Measurements from ENCODE around the gene NYAP2. TPM values are rescaled to one million over a fixed set of nuclear protein-coding genes. Genes with fewer than 3 reads are reported as not detected.

NYAP2 gene
- polyA plus RNA-seq, 3 donors: not detected

- Histone ChIP-seq H3K4me3 (replicated peaks in 1 of 3; ENCODE audit: low read depth in 2 of 3, low read length in 3 of 3) (no peak overlapping the region), H3K79me2 (ENCODE audit: insufficient read depth, low read length) (no peaks in the 10 kb centered on the region), H3K9ac (ENCODE audit: insufficient read depth, low read length, poor library complexity, severe bottlenecking) (no peak overlapping the region), H3K9me3 (replicated peaks in 1 of 2; ENCODE audit: control insufficient read depth in 1 of 2, insufficient read depth in 1 of 2, low read length in 2 of 2) (no peaks in the 10 kb centered on the region), H3K4me1 (ENCODE audit: control insufficient read depth in 1 of 2, insufficient read depth in 2 of 2, low read length in 2 of 2) (no peaks in the 10 kb centered on the region), H3K36me3 (replicated peaks in 1 of 2; ENCODE audit: control insufficient read depth in 1 of 2, insufficient read depth in 2 of 2, low read length in 2 of 2) (no peaks in the 10 kb centered on the region), H4K20me1 (ENCODE audit: insufficient read depth, low read length) (no peaks in the 10 kb centered on the region), H2AFZ (ENCODE audit: insufficient read depth, low read depth, low read length, poor library complexity, severe bottlenecking) (no peak overlapping the region), H3K27ac (ENCODE audit: low read depth in 1 of 2, low read length in 2 of 2) (no peak overlapping the region), H3K27me3 (ENCODE audit: control insufficient read depth in 2 of 2, insufficient read depth in 2 of 2, low read length in 2 of 2) (no peaks in the 10 kb centered on the region), H3K4me2 (replicated peaks; ENCODE audit: extremely low read depth, low read length, poor library complexity, severe bottlenecking) (no peak overlapping the region)
- WGBS (ENCODE audit: insufficient coverage): no CpG with 5 or more reads among the region's 1 CpG
- Mint-ChIP-seq H3K27ac (no peak overlapping the region), H3K36me3 (no peaks in the 10 kb centered on the region), H3K4me3 (no peak overlapping the region), H3K4me1 (no peaks in the 10 kb centered on the region), H3K9me3 (no peaks in the 10 kb centered on the region), H3K27me3 (ENCODE audit: low read depth in 3 of 3) (peaks cover 0 to 1% (median 0%) of the 10 kb centered on the region in 3 donors)
- intact Hi-C loops (cut with micrococcal nuclease): no loop called here
- no peak for DNase-seq
- TF ChIP-seq CTCF (IDR thresholded peaks at IDR 0.05): no peak
Observed at GRCh38 chr2:225402210-225402776, 2.8 kb downstream of the NYAP2 start.

GRCh38 chr2:225411452-225411851, 11.9 kb downstream of the NYAP2 start:
- Mint-ChIP-seq H3K4me3 (no peak overlapping the region), H3K36me3 (no peaks in the 10 kb centered on the region)
- intact Hi-C loops (cut with micrococcal nuclease): no loop called here

More at GRCh38 chr2:225411452-225411851, 11.9 kb downstream of the NYAP2 start:
- Histone ChIP-seq H3K9ac (ENCODE audit: insufficient read depth, low read length, poor library complexity, severe bottlenecking) (no peak overlapping the region), H3K79me2 (ENCODE audit: insufficient read depth, low read length) (no peaks in the 10 kb centered on the region), H4K20me1 (ENCODE audit: insufficient read depth, low read length) (no peaks in the 10 kb centered on the region), H3K27me3 (ENCODE audit: control insufficient read depth in 2 of 2, insufficient read depth in 2 of 2, low read length in 2 of 2) (no peaks in the 10 kb centered on the region), H3K27ac (ENCODE audit: low read depth in 1 of 2, low read length in 2 of 2) (no peak overlapping the region), H3K36me3 (replicated peaks in 1 of 2; ENCODE audit: control insufficient read depth in 1 of 2, insufficient read depth in 2 of 2, low read length in 2 of 2) (no peaks in the 10 kb centered on the region), H2AFZ (ENCODE audit: insufficient read depth, low read depth, low read length, poor library complexity, severe bottlenecking) (no peak overlapping the region), H3K9me3 (replicated peaks in 1 of 2; ENCODE audit: control insufficient read depth in 1 of 2, insufficient read depth in 1 of 2, low read length in 2 of 2) (no peaks in the 10 kb centered on the region), H3K4me2 (replicated peaks; ENCODE audit: extremely low read depth, low read length, poor library complexity, severe bottlenecking) (no peak overlapping the region), H3K4me3 (replicated peaks in 1 of 3; ENCODE audit: low read depth in 2 of 3, low read length in 3 of 3) (no peak overlapping the region), H3K4me1 (ENCODE audit: control insufficient read depth in 1 of 2, insufficient read depth in 2 of 2, low read length in 2 of 2) (no peaks in the 10 kb centered on the region)
- H3K27me3 Mint-ChIP-seq (ENCODE audit: low read depth in 3 of 3): no peaks in the 10 kb centered on the region
- no peaks in the 10 kb centered on the region for H3K4me1 Mint-ChIP-seq
- H3K9me3 Mint-ChIP-seq: peaks cover 0 to 3% (median 0%) of the 10 kb centered on the region in 7 donors
- no peak for TF ChIP-seq CTCF (IDR thresholded peaks at IDR 0.05)
- no peak for DNase-seq
- H3K27ac Mint-ChIP-seq: no peak overlapping the region
- 100% methylated on average over 1 of the region's 3 CpGs for WGBS (ENCODE audit: insufficient coverage)
